ENCODE measurements around the gene ZAP70. TPM values are rescaled to one million over a fixed set of nuclear protein-coding genes. Genes with fewer than 3 reads are reported as not detected.

Gene ZAP70
- total RNA-seq, 1 experiment from 2014 or later: not detected

GRCh38 chr2:97769711-97770110, 56.3 kb downstream of the ZAP70 start:
- Histone ChIP-seq H3K9me3 (ENCODE audit: low read depth, low read length, poor library complexity, severe bottlenecking) (no peaks in the 10 kb centered on the region), H3K27ac (ENCODE audit: low read depth, low read length, poor library complexity, severe bottlenecking) (no peak overlapping the region), H3K27me3 (replicated peaks; ENCODE audit: insufficient read depth, low read depth, low read length, poor library complexity) (no peaks in the 10 kb centered on the region), H3K36me3 (ENCODE audit: insufficient read depth, low read length, poor library complexity, severe bottlenecking) (no peaks in the 10 kb centered on the region), H3K4me1 (ENCODE audit: insufficient read depth, low read length, poor library complexity, severe bottlenecking) (no peaks in the 10 kb centered on the region), H3K4me3 (ENCODE audit: low read depth, low read length, poor library complexity, severe bottlenecking) (no peak overlapping the region)
- CTCF ChIA-PET: no interaction called here
- no TSS peak for BruUV-seq (replicated peaks)
- no peak for DNase-seq (ENCODE audit: low spot score)
- no peak for TF ChIP-seq EZH2 (IDR thresholded peaks at IDR 0.05; ENCODE audit: borderline replicate concordance, low read depth, low read length, poor library complexity, severe bottlenecking)
- TF ChIP-seq CTCF (conservative IDR thresholded peaks at IDR 0.05; ENCODE audit: low read depth, low read length): no peak
- POLR2A ChIA-PET (ENCODE audit: low non-redundant PET): no interaction called here
- intact Hi-C loops (cut with micrococcal nuclease; ENCODE audit: unreplicated experiment): no loop called here

- TF ChIP-seq EZH2 (IDR thresholded peaks at IDR 0.05; ENCODE audit: borderline replicate concordance, low read depth, low read length, poor library complexity, severe bottlenecking) (no peak), CTCF (conservative IDR thresholded peaks at IDR 0.05; ENCODE audit: low read depth, low read length) (no peak)
- no peaks in the 10 kb centered on the region for H3K36me3 ChIP-seq (ENCODE audit: insufficient read depth, low read length, poor library complexity, severe bottlenecking)
- no peaks in the 10 kb centered on the region for H3K4me1 ChIP-seq (ENCODE audit: insufficient read depth, low read length, poor library complexity, severe bottlenecking)
- no peak overlapping the region for H3K27ac ChIP-seq (ENCODE audit: low read depth, low read length, poor library complexity, severe bottlenecking)
- no peaks in the 10 kb centered on the region for H3K9me3 ChIP-seq (ENCODE audit: low read depth, low read length, poor library complexity, severe bottlenecking)
- no TSS peak for BruUV-seq (replicated peaks)
- H3K4me3 ChIP-seq (ENCODE audit: low read depth, low read length, poor library complexity, severe bottlenecking): no peak overlapping the region
- no peaks in the 10 kb centered on the region for H3K27me3 ChIP-seq (replicated peaks; ENCODE audit: insufficient read depth, low read depth, low read length, poor library complexity)
- no peak for DNase-seq (ENCODE audit: low spot score)
- intact Hi-C loops (cut with micrococcal nuclease; ENCODE audit: unreplicated experiment): no loop called here
- CTCF ChIA-PET: no interaction called here
- POLR2A ChIA-PET (ENCODE audit: low non-redundant PET): no interaction called here
Observed at GRCh38 chr2:97770445-97770844, 57.1 kb downstream of the ZAP70 start.

GRCh38 chr2:97774425-97774824, 61.0 kb downstream of the ZAP70 start:
- intact Hi-C loops (cut with micrococcal nuclease; ENCODE audit: unreplicated experiment): no loop called here
- Histone ChIP-seq H3K4me3 (ENCODE audit: low read depth, low read length, poor library complexity, severe bottlenecking) (no peak overlapping the region), H3K27me3 (replicated peaks; ENCODE audit: insufficient read depth, low read depth, low read length, poor library complexity) (no peaks in the 10 kb centered on the region), H3K4me1 (ENCODE audit: insufficient read depth, low read length, poor library complexity, severe bottlenecking) (no peaks in the 10 kb centered on the region), H3K27ac (ENCODE audit: low read depth, low read length, poor library complexity, severe bottlenecking) (no peak overlapping the region), H3K36me3 (ENCODE audit: insufficient read depth, low read length, poor library complexity, severe bottlenecking) (no peaks in the 10 kb centered on the region), H3K9me3 (ENCODE audit: low read depth, low read length, poor library complexity, severe bottlenecking) (no peaks in the 10 kb centered on the region)
- BruUV-seq (replicated peaks): no TSS peak
- DNase-seq (ENCODE audit: low spot score): peak; percentile 22
- peak; percentile 55 for TF ChIP-seq CTCF (conservative IDR thresholded peaks at IDR 0.05; ENCODE audit: low read depth, low read length)
- TF ChIP-seq EZH2 (IDR thresholded peaks at IDR 0.05; ENCODE audit: borderline replicate concordance, low read depth, low read length, poor library complexity, severe bottlenecking): no peak
- CTCF ChIA-PET: interaction anchor here (0.7 kb wide), 1 partner anchor 610 kb away, joined by 3 read pairs; no protein-coding TSS in a partner anchor
- POLR2A ChIA-PET (ENCODE audit: low non-redundant PET): no interaction called here

Data from A673 (cell line).